Left ventricle myocardium inferior (tissue), 1 donor: ENCODE results near the gene AGK. TPM values are rescaled to one million over a fixed set of nuclear protein-coding genes. Genes with fewer than 3 reads are reported as not detected.
"Not testable (repeated sequence)": the region's sequence is repeated elsewhere in the genome, so short reads cannot be mapped to it uniquely, and the experiment has no call there.

Experiments
- DNase-seq: peaks from one replicate; pipeline ENCODE4 v3.0.0-alpha.2; 2020
- H3K27ac ChIP-seq: fragments of 200-600 bp; replicated peaks from 2 replicates; pipeline ENCODE4 v1.8.0; 2021
- H3K27me3 ChIP-seq: fragments of 200-600 bp; 2 replicates; pipeline ENCODE4 v1.8.0; 2021; ENCODE audit warnings: low read depth
- H3K36me3 ChIP-seq: fragments of 200-600 bp; 2 replicates; pipeline ENCODE4 v1.8.0; 2021
- H3K4me1 ChIP-seq: fragments of 200-600 bp; 2 replicates; pipeline ENCODE4 v1.8.0; 2021
- H3K4me3 ChIP-seq: fragments of 200-600 bp; 2 replicates; pipeline ENCODE4 v1.8.0; 2021; ENCODE audit warnings: mild to moderate bottlenecking, moderate library complexity
- H3K9me3 ChIP-seq: fragments of 200-600 bp; replicated peaks from 2 replicates; pipeline ENCODE4 v1.8.0; 2021
- intact Hi-C: fragments of 100-400 bp; cut with micrococcal nuclease; formaldehyde crosslinking; loops from one replicate; pipeline ENCODE4 v1.11.0; 2022
- total RNA-seq: library from RNA; stranded (reverse); fragmentation: NEBNext Ultra II Directional; extraction: Animal tissue kit (Norgen Biotek cat#: 25700); gene quantifications from one replicate; pipeline ENCODE4 v1.2.1, GENCODE V29; 2021
- TF ChIP-seq, protein P1 (sequence below): fragments of 200-600 bp; IDR thresholded peaks from 2 replicates; pipeline ENCODE4 v1.8.0; 2021; ENCODE audit warnings: antibody characterized with exemption, mild to moderate bottlenecking, borderline replicate concordance
- donor health status: DM: no; HTN: yes; CAD: no; lungs with severe emphysema.

The AGK gene
- total RNA-seq, 1 donor from 2014 or later: 37.8 TPM

DNA sequence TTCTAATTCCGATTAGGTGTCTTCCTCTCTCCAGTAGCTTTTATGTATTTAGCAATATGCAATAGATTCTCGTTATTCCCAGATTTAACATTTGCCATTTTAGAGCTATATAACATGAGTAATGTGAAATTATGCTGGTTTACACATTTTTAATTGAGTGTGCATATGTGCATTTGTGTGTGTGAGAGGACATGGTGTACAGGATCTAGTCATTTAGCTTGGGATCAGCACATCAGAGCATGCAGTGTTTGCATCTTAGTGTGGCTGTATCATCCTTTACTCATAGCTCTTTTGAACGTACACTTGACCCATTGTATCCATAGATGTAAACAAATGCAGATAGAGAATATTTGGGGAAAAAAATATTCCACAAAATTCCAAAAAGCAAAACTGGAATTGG lies 84.8 kb downstream of the AGK start:
- TF ChIP-seq, protein P1, sequence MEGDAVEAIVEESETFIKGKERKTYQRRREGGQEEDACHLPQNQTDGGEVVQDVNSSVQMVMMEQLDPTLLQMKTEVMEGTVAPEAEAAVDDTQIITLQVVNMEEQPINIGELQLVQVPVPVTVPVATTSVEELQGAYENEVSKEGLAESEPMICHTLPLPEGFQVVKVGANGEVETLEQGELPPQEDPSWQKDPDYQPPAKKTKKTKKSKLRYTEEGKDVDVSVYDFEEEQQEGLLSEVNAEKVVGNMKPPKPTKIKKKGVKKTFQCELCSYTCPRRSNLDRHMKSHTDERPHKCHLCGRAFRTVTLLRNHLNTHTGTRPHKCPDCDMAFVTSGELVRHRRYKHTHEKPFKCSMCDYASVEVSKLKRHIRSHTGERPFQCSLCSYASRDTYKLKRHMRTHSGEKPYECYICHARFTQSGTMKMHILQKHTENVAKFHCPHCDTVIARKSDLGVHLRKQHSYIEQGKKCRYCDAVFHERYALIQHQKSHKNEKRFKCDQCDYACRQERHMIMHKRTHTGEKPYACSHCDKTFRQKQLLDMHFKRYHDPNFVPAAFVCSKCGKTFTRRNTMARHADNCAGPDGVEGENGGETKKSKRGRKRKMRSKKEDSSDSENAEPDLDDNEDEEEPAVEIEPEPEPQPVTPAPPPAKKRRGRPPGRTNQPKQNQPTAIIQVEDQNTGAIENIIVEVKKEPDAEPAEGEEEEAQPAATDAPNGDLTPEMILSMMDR: no peak
- Histone ChIP-seq H3K4me1 (peaks cover 9% of the 10 kb centered on the region), H3K36me3 (peaks cover 6% of the 10 kb centered on the region), H3K4me3 (no peak overlapping the region), H3K27me3 (no peaks in the 10 kb centered on the region), H3K27ac (no peak overlapping the region), H3K9me3 (no peaks in the 10 kb centered on the region)
- no peak for DNase-seq
- intact Hi-C loops: no loop called here

DNA sequence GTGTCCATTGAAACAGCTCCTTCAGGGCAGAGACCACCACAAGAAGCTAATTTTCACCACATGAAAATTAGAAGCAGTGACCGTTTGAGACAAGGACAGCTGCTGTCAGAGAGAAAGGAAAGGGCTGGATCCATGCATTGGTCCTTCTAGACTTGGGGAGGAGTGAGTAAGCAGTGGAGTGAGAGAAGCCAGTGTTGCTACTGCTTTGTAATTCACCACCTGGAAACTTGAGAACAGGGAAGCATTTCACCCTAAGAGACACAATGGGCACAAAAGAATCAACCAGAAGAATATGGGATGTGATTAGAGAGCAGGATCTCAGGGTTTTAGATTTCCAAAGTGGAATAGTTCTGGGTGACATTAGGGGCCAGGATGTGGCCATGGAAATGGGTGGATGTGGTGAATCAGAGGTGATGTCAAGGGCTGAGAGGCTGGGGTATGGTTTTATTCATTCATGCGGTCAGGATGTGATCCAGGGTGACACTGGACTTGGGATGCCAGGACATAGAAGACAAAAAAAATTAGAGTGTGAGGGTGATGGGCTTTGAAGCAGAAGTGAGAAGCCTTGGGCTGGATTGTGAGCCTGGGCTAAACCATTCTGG lies 89.1 kb downstream of the AGK start:
- H3K4me3 ChIP-seq: no peak overlapping the region
- H3K27ac ChIP-seq: no peak overlapping the region
- H3K9me3 ChIP-seq: no peaks in the 10 kb centered on the region
- peaks cover 21% of the 10 kb centered on the region for H3K36me3 ChIP-seq
- no peaks in the 10 kb centered on the region for H3K27me3 ChIP-seq
- DNase-seq: no peak
- TF ChIP-seq, protein P1: no peak
- intact Hi-C loops: no loop called here
- H3K4me1 ChIP-seq: peaks cover 10% of the 10 kb centered on the region

DNA sequence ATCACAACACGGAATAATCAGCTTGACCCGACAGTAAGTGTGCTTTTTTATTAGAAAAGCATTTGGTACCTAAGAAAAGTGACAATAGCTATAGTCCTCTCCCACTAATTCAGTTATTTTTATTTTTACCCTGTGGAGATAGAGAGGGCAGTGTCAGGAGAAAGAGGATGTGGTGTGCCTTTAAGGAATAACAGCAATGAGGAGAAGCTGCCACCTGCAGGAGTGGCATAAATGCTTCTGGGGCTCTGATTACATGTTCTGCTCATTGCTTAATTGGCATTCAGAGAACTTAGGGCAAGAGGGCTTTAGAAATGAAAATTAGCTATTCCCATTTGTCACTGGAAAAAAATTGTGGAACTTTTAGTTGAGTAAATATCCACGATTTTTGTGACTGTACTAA lies 90.7 kb downstream of the AGK start:
- intact Hi-C loops: no loop called here
- TF ChIP-seq, protein P1: peak; percentile 40
- DNase-seq: no peak
- H3K36me3 ChIP-seq: peaks cover 20% of the 10 kb centered on the region
- H3K4me1 ChIP-seq: peaks cover 10% of the 10 kb centered on the region
- H3K27me3 ChIP-seq: no peaks in the 10 kb centered on the region
- H3K4me3 ChIP-seq: no peak overlapping the region
- H3K9me3 ChIP-seq: no peaks in the 10 kb centered on the region
- no peak overlapping the region for H3K27ac ChIP-seq

DNA sequence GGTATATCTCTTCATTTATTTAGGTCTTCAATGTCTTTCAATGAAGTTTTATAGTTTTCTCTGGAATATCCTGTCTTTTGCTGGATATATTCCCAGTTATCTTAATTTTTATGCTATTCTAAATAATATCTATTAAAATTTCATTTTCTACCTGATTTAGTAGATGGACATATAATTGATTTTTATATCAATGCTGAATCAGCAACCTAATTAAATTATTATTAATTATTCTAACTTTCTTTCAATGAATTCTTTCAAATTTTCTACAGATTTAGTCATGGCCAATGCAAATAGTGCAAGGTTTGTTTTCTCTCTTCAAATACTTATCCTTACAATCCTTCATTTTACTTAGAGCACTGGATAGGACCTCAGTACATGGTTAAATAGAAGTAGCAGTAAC lies 94.0 kb downstream of the AGK start:
- H3K4me1 ChIP-seq: peaks cover 26% of the 10 kb centered on the region
- DNase-seq: no peak
- H3K36me3 ChIP-seq: peaks cover 15% of the 10 kb centered on the region
- intact Hi-C loops: no loop called here
- TF ChIP-seq, protein P1: no peak
- H3K27me3 ChIP-seq: no peaks in the 10 kb centered on the region
- H3K27ac ChIP-seq: no peak overlapping the region
- no peak overlapping the region for H3K4me3 ChIP-seq
- no peaks in the 10 kb centered on the region for H3K9me3 ChIP-seq

DNA sequence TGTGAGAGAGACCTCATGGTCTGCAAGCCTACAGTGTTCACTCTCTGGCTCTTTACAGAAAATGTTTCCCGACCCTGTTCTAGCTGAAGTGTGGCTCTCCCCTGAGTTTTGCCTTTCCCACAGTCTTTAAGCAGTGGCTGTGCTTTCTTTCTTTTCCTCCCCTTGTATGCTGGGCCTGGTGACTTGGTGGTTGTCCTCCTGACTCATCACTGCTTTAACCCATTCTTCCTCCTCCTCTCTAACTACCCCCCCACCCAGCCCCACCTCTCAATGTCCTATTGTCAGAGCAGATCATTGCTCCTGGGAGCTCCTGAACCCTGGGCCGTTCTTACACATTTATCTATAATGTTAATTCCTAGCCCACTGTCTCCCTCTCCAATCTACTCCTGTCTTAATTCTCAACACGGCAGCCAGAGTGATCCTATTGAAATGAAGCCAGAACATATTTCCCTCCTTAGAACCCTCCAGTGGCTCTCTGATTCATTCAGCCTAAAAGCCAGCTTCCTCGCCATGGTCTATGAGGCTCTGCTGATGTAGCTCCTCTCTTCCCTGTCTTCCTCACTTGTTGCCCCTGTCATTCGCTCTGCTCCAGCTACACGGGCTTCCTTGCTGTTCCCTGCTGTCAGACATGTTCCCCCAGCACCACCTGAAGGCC lies 95.7 kb downstream of the AGK start:
- Histone ChIP-seq H3K36me3 (peaks cover 10% of the 10 kb centered on the region), H3K4me1 (peaks cover 29% of the 10 kb centered on the region), H3K27ac (no peak overlapping the region), H3K9me3 (no peaks in the 10 kb centered on the region), H3K27me3 (no peaks in the 10 kb centered on the region), H3K4me3 (no peak overlapping the region)
- intact Hi-C loops: no loop called here
- TF ChIP-seq, protein P1: no peak
- no peak for DNase-seq

DNA sequence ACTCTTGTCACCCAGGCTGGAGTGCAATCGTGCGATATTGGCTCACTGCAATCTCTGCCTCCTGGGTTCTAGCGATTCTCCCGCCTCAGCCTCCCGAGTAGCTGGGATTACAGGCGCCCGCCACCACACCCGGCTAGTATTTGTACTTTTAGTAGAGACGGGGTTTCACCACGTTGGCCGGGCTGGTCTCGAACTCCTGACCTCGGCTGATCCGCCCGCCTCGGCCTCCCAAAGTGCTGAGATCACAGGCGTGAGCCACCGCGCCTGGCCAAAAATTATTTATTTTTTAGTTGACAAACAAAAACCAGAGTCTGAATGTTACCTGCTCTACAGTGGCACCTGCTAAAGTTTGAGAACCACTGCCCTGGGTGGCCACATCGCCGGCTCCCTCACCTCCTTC lies 96.5 kb downstream of the AGK start:
- H3K27me3 ChIP-seq, H3K36me3 ChIP-seq, H3K27ac ChIP-seq, DNase-seq, H3K4me3 ChIP-seq, intact Hi-C loops, H3K9me3 ChIP-seq: not testable (repeated sequence)
- H3K4me1 ChIP-seq: peaks cover 29% of the 10 kb centered on the region
